Activated CD4-positive, alpha-beta T cell treated with anti-CD3 and anti-CD28 coated beads, Interleukin-2, amount 50 U/mL, for 24 hours (primary cell): ENCODE results near the gene NRSN2.

Experiments
- DNase-seq, 2 donors: peaks; one replicate each; pipeline ENCODE4 v3.0.0-alpha.2; 2020; ENCODE audit warnings: low read depth in 1 of 2, low spot score in 1 of 2

Gene NRSN2

DNA sequence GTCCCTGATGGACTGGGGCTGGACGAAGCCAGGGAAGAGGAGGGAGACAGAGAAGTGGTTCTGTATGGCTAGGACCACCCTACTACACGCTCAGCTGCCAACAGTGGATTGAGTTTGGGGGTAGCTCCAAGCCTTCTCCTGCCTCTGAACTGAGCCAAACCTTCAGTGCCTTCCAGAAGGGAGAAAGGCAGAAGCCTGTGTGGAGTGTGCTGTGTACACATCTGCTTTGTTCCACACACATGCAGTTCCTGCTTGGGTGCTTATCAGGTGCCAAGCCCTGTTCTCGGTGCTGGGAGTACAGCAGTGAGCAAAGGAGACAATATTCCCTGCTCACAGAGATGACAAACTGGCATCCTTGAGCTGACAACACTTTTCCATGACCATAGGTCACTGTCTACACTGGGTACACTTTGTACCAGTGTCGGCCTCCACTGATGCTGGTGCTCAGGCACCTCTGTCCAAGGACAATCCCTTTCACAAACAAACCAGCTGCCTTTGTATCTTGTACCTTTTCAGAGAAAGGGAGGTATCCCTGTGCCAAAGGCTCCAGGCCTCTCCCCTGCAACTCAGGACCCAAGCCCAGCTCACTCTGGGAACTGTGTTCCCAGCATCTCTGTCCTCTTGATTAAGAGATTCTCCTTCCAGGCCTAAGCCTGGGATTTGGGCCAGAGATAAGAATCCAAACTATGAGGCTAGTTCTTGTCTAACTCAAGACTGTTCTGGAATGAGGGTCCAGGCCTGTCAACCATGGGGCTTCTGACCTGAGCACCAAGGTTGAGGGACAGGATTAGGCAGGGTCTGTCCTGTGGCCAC lies 49.9 kb downstream of the NRSN2 start:
- no peak for DNase-seq

DNA sequence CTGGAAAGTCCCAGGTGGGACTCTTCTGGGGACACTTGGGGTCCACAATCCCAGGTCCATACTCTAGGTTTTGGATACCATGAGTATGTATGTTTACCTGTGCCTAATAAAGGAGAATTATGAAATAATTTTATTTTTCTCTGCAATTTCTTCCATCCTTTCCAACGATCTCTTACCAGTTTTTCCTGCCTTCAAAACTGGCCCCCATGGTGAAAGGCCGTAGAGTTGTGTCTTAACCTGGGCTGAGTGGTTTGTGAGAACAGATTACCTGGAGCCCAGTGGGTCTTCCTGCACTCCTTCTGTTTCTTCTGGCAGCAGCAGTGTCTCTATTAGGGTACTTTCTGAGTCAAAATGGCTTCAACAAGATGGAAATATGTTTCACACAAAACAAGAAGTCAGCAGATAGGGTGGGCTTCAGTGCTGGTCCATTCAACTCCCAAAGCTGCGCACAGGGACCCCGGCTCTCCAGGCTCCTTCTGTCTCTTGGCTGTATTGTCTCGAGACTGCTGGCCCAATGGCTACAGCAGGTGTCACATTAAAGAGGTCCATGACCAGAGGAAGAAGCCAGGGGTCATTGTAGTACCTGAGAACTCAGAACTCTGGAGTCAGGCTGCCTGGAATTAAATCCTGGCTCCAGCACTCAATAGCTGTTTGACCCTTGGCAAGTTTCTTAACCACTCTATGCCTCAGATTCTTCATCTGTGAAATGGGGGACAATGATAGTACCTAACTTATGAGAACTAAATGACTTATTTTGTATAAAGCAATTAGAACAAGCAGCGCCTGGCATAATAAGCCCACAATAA lies 50.7 kb downstream of the NRSN2 start:
- DNase-seq, result no peak

DNA sequence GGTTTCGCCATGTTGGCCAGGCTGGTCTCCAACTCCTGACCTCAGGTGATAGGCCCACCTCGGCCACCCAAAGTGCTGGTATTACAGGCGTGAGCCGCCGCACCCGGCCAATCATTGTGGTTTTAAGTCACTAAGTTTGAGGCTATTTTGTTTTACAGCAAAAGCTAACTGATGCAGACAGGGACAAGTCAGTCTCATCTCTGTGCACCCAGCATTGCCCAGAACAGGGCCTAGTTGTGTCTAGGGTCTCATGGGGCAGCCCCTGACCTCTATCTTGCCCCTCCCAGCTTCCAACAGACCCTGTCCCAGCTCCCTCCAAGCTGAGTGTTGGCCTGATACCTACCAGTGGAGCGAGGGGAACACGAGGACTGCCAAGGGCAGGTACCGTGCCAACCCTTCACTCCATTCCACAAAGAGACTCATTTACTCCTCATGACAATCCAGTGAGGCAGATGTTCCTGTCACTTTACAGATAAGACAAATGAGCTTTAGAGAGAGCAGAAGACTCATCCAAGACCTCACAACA lies 52.3 kb downstream of the NRSN2 start:
- DNase-seq, result no peak

DNA sequence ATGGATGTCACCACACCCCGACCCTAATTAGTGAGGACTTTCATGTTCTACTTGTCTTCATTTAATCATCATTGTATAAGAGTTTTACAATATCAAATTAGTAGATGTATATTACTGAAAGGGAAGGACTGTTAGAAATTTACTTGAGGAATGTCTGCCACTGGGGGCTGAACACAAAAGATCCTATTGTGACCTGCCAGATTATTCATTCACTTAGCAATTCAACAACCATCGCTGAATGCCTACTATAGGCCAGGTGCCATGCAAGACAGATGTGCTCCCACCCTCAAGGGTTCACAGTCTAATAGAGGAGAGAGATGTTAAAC lies 53.2 kb downstream of the NRSN2 start:
- no peak for DNase-seq

DNA sequence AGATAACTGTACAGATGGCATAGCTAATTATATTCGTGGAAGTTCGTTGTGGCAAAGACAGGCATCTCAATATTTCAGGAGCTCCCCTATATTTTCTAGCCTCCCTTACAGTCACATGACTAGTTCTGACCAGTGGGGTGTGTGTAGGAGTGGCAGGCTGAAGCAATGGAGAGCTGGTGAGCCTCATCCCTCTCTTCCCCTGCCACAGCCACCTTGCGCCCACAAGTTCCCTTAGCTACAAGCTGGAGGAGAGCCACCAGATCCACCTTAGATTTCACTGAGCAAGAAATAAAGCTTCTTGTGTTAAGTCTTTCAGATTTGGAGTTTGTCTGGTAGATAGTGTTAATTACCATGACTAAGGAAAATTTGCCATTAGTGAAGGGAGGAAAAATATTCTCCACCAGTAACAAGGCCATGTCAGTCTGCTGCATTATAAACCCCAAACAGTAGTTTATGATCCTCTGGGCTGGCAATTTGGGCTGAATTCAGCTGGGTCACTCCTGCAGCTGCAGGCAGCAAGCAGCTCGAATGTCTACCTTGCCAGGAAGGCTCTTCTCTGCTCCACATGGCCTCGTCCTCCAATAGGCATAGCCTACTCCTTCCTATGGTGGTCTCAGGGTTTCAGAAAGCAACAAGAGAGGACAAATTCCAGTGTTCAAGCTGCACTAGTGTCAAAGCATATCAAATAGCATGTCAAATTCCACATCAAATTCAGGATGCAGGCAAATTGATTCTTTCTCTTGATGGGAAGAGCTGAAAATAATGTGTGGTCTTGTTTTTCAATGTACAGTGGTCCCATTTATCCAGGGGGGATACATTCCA lies 53.8 kb downstream of the NRSN2 start:
- no peak for DNase-seq

DNA sequence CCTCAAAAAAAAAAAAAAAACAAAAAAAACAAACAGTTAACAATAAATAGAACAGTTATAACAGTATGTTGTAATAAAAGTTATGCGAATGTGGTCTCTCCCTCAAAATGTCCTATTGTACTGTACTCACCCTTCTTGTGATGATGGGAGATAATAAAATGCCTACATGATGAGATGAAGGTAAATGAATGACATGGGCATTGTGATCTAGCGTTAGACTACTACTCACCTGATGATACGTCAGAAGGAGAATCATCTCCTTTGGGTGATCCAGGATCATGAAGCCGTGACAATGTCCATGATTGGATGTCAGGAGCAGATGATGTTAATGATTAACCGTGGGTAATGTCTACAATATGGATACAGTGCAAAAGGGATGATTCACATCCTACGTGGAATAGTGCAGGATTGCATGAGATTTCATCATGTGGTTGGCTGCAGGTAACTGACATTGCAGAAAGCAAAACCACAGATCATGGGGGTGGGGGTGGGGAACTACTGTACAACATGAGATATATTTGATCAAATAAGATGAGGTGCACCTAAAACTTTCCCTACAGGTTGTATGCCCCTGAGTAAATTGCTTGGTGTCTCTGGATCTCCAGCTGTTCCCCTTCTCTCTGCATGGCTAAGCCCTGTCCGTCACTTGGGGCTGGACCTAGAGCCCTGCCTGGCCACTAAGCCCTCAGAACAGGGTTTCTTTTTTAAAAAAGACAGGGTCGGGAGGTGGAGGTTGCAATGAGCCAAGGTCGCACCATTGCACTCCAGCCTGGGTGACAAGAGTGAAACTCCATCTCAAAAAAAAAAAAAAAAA lies 55.0 kb downstream of the NRSN2 start:
- DNase-seq, result no peak

DNA sequence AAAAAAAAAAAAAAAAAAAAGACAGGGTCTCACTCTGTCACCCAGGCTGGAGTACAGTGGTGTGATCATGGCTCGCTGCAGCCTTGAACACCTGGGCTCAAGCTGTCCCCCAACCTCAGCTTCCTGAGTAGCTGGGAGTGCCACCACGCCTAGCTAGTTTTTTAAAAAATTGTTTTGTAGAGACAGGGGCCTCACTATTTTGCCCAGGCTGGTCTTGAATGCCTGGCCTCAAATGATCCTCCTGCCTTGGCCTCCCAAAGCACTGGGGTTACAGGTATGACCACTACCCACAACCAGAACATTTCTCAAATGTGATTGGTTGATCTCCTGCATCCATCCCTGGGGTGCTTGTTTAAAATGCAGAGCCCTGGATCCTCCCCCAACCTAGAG lies 55.6 kb downstream of the NRSN2 start:
- no peak for DNase-seq

DNA sequence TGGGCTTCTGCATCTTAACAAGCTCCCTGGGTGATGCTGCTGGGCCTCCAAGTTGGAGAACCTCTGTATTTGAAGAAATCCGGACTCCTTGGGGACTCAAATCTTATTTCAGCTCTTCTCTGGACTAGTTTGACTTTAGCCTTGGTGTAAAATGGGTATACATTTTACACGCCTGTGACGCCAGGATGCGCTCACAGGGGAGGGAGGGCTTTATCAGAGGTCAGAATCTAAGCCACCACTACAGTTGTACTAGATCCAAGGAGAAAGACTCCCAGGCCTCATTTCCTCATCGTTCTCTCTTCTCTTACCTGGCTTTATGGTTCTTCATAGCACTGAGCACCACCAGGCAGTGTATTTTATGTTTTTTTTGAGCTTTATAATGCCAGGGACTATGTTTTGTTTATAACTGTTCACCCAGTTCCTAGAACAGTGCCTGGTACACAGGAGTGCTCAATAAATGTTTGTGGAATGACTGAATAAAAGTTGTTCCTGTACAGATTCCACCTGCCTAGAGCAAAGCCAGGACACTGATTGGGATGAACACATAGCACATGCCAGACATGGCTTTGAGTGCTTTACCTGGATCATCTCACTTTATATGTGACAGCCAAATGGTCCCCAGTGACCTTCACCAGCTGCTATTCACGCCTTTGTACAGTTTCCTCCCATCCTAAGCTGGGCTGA lies 56.1 kb downstream of the NRSN2 start:
- no peak for DNase-seq

DNA sequence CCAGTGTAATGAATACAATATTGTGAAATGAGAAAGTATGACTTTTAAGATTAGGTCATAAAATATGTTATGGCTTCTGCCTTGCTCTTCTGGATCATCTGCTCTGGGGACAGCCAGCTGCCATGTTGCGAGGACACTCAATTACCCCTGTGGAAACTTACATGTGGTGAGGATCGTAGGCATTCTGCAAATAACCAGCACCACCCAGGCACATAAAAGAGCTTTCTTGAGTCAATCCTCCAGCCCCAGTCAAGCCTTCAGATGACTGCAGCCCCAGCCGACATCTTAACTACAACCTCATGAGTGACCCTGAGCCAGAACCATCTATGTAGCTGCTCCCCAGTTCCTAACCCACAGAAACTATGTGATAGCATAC lies 56.7 kb downstream of the NRSN2 start:
- DNase-seq, result no peak

DNA sequence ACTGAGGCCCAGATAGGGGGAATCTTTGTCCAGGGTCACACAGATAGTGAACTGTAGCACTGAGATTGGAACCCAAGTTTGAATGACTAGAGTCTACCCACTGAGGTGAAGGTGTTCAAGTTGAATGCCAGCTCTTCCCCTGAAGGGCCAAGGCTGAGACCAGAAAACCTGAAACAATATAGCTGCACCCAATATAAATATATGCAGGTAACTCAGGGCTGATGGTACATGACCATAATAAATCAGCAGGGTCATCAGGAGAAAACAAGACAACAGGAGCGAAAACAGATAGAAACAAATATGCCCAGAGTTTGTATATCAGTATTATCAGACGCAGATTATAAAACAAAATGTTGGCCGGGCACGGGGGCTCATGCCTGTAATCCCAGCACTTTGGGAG lies 57.2 kb downstream of the NRSN2 start:
- DNase-seq, result no peak
